ENCODE measurements around the gene CD300H.

DNA sequence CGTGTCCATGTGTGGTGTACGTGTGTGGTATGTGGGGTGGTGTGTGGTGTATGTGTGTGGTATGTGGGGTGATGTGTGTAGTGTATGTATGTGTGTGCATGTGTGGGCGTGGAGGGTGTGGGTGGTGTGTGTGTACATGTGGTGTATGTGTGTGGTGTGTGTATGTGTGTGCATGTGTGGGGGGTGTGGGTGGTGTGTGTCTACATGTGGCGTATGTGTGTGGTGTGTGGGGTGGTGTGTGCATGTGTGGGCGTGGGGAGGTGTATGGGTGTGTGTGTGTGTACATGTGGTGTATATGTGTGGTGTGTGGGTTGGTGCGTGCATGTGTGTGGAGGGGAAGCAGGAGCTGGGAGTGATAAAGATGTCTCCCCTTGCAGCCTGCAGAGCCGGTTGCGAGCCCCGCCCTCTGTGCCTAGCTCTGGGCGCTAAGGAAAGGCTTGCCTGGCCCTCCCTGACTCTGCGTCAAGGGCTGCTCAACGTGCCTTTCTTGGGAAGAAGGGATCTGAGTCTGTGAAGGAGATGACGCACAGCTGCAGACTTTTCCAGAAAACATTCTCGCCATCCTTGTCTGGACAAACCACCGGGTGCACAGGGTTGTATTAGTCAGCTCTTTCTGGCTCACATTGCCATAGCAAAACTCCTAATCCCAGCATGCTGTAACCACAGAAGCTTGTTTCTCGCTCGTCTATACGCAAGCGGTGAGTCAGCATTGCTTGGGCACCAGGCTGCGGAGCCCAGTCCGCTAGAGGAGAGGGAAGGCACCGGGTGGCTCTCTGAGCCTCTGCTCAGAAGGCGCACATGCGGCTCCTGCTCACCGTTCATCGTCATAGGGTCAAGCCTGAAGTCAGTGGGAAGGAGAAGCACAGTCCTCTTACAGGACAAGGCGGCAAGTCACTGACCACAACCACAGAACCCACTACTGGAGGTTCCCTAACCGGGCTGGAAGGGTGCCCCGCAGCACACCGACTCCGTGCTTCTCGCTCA is 2.0 kb upstream of the CD300H start:
- no peak for TF ChIP-seq POLR2A (IDR thresholded peaks at IDR 0.05)
- TF ChIP-seq, protein P1, sequence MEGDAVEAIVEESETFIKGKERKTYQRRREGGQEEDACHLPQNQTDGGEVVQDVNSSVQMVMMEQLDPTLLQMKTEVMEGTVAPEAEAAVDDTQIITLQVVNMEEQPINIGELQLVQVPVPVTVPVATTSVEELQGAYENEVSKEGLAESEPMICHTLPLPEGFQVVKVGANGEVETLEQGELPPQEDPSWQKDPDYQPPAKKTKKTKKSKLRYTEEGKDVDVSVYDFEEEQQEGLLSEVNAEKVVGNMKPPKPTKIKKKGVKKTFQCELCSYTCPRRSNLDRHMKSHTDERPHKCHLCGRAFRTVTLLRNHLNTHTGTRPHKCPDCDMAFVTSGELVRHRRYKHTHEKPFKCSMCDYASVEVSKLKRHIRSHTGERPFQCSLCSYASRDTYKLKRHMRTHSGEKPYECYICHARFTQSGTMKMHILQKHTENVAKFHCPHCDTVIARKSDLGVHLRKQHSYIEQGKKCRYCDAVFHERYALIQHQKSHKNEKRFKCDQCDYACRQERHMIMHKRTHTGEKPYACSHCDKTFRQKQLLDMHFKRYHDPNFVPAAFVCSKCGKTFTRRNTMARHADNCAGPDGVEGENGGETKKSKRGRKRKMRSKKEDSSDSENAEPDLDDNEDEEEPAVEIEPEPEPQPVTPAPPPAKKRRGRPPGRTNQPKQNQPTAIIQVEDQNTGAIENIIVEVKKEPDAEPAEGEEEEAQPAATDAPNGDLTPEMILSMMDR (IDR thresholded peaks at IDR 0.05), result no peak
- no peak for TF ChIP-seq POLR2AphosphoS5 (IDR thresholded peaks at IDR 0.05)

All from prostate gland (tissue), 2 donors.